Activated CD4-positive, alpha-beta T cell treated with anti-CD3 and anti-CD28 coated beads for 24 hours (primary cell): ENCODE data around the gene KLHL6.
A peak's percentile ranks its signal among the peaks of the same experiment; 100 is the strongest.
"Not testable (repeated sequence)": the region's sequence is repeated elsewhere in the genome, so short reads cannot be mapped to it uniquely, and the experiment has no call there.

ENCODE experiments used
- DNase-seq, 2 donors: peaks; one replicate each; pipeline ENCODE4 v3.0.0-alpha.2; 2020; ENCODE audit warnings: low read depth in 2 of 2

KLHL6 gene

DNA sequence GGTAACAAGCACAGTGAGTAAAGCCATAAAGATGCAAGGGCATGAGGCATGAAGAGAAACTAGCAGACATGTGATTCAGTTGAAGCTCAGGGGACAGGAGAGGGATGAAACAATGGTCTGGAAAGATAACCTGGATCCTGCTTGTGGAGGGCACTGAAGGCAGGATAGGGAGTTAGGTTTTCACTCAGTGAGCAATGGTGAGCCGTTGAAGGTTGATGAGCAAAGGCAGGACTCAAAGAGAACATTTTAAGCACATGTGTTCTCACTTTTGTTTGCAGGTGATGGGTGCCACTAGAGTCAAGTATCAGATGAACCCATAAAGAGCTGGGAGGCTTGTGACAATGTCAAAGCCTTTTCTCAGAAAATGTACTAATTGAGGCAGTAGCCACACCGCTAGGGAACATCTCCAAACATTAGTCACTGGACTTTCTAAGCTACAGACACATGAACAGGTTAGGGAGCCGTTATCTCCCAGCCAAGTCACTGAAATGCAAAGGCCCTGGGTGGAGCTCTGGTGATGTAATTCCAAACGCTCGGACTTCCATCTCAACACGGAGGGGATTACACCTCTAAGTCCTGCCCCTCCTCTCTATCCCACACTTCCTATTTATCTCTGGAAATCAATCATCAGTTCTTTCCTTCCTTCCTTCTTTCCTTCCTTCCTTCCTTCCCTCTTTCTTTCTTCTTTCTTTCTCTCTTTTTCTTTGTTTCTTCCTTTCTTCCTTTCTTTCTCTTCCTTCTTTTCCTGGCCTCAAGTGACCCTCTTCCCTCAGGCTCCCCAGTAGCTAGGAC lies 22.7 kb downstream of the KLHL6 start:
- no peak for DNase-seq

DNA sequence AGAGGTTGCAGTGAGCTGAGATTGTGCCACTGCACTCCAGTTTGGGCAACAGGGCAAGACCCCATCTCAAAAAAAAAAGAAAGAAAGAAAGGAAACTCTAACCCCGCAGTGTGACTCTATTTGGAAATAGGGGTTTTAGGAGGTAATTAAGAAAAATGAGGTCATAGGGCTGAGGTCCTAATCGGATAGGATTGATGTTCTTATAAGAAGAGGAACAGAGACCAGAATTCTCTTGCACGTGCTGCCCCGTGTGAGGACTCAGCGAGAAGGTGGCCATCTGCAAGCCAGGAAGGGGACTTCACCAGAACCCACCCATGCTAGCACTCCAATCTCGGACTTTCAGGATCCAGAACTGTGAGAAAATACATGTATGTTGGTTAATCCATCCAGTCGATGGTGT lies 25.8 kb downstream of the KLHL6 start:
- no peak for DNase-seq

- no peak for DNase-seq
These were observed 26.3 kb downstream of the KLHL6 start for GRCh38 chr3:183529185-183529584.

GRCh38 chr3:183528758-183529157 lies 26.7 kb downstream of the KLHL6 start:
- DNase-seq: not testable (repeated sequence)

DNA sequence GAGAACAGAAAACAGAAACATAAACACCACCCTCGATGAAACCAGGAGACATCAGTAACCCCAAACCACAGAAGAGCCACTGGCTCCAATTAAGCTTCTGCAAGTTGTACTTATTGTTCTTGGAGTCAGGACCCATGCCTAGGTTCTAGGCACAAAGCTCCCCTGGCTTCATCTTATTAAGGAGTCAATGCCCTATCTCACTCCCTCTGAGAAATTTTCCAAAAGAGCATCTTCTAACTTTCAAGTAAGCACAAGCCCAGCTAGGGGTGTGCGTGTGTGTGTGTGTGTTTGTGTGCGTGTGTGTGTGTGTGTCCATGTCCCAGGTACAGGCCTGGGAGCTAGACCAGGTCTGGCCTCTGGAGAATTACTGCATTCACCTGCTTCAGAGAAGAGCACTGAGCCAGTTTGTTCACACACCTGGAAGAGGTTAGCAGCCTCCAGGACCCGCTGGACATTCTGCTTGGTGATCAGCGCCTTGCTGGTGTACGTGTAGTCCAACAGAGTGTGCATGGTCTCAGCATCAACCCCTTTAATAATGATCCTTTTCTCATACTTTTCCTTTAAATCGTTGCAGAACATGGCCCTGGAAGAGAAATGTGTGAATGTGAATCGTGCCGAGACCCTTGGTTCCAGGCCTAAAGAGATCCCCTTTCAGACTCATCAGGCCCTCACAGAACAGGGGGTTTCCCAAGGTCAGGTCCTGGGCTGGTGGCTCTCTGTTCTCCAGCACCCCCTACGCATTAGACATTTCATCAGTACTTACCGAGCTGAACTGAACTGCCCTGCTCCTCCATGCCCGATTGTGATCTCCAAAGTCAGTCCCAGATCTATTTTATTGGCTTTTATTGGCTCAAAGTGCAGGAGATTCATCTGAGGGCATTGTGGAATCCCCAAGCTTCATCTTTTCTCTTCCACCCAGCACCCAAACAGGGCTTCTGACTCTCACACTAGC lies 27.8 kb downstream of the KLHL6 start:
- no peak for DNase-seq

DNA sequence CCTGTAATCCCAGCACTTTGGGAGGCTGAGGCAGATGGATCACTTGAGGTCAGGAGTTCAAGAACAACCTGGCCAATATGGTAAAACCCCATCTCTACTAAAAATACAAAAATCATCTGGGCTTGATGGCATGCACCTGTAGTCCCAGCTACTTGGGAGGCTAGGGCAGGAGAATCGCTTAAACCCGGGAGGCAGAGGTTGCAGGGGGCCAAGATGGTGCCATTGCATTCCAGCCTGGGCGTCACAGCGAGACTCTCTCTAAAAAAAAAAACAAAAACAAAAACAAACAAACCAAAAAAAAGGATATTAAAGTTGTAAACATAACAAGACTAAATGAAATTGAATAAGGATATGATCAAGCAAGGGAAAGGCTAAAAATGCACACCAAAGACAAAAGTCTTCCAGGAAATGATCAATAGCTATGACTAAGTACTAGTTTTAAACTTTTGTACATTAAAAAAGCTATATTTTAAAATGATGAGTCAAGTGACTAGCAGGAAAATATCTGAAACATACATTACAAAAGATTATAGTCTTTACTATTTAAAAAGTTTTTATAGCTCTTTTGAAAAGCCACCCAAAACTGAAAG lies 28.6 kb downstream of the KLHL6 start:
- DNase-seq: no peak

- no peak for DNase-seq
These were observed 31.0 kb downstream of the KLHL6 start for GRCh38 chr3:183524476-183524875.

DNA sequence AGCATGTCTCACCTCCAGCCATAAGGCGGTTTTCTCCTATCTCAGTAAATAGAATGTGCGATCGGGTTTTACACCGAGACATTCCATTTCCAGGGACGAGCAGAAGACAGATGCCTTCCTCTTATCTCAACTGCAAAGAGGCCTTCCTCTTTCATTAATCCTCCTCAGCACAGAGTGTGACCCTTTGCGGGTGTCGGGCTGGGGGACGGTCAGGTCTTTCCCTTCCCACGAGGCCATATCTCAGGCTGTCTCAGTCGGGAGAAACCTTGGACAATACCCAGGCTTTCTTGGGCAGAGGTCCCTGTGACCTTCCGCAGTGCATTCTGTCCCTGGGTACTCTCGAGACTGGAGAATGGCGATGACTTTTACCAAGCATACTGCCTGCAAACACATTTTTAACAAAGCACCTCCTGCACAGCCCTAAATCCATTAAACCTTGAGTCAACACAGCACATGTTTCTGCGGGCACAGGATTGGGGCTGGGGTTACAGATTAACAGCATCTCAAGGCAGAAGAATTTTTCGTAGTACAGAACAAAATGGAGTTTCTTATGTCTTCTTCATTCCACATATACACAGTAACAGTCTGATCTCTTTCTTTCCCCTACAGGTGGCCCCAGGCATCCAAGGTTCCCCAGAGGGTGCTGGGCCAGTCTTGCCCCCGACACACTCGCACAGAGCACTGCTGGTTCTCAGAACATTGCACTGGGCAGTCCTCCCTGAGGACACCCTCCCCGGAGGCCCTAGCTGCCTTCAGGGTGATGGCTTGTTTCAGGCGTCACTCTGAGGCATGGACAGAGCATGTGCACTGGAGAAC lies 34.6 kb downstream of the KLHL6 start:
- DNase-seq: not testable (repeated sequence)

- not testable (repeated sequence) for DNase-seq
These were observed 35.2 kb downstream of the KLHL6 start for GRCh38 chr3:183520295-183520694.

DNA sequence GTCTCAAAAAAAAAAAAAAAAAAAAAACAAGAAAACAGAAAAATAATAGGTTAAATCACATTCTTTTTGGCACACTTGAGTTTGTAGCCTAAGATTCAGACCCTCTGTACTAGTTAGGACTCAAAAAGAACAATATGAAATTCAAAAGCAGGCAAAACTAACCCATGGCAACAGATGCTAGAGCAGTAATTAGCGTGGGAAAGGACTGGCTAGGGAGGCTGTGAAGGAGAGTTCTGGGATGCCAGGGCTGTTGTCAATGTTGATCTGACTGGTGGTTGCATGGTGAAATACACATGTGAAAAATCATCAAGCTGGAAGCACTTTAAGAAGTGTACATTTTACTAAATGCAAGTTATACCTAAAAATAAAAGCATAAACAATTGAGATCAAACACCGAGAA lies 35.6 kb downstream of the KLHL6 start:
- no peak for DNase-seq

GRCh38 chr3:183518491-183519251 lies 36.8 kb downstream of the KLHL6 start:
- no peak for DNase-seq

GRCh38 chr3:183517607-183518006 lies 37.9 kb downstream of the KLHL6 start:
- DNase-seq: no peak

GRCh38 chr3:183515968-183516851 lies 39.3 kb downstream of the KLHL6 start:
- DNase-seq: peak in 1 of 2 donors; percentile 23

DNA sequence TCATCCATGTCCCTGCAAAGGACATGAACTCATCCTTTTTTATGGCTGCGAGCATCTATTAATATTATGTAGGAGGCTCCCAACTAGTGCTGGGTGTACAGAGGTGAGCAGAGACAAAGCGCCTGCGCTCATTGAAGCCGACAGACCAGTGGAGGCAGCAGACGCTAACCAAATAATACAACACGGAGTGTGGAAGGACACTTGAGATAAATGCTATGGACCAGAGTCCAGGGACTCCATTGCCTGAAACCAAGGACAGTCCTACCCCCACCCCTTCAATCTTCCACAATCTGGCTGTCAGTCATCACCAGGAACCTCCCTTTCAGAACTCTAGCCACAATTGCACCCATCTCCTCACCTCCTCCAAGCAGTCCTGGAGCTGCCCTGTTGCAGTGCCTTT lies 41.5 kb downstream of the KLHL6 start:
- no peak for DNase-seq

GRCh38 chr3:183513046-183513706 lies 42.3 kb downstream of the KLHL6 start:
- no peak for DNase-seq

- DNase-seq: not testable (repeated sequence)
These were observed 44.0 kb downstream of the KLHL6 start for GRCh38 chr3:183511286-183512131.

DNA sequence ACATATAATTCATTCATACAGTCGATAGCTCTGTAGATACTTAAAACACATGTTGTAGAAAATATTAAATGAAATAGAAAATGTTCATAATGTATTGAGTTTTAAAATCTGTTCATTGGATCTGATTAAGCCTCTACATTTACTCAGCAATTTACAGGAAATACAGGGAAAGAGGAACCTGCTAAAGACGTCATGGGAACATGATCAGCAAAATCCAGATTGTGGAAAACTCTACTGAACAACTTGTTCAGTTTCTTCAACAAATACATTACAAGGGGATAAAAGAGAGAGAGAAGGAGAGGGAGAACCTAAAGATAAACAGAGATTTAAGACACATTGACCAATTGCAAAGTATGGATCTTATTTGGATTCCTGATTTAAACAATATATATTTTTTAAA lies 46.7 kb downstream of the KLHL6 start:
- DNase-seq: no peak

DNA sequence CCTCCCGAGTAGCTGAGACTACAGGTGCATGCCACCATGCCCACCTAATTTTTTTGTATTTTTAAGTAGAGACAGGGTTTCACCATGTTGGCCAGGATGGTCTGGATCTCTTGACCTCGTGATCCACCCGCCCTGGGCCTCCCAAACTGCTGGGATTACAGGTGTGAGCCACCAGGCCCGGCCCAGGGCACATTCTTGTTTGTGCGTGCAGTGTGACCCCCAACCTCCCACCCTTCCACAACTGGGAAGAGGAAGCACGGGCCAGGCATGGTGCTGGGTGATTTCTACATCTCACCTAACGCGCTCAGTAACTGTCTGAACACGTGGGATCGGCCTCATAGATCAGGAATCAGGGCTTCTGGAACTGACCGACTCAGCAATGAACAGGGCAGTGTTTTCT lies 48.0 kb downstream of the KLHL6 start:
- DNase-seq: no peak
